Measurements from ENCODE around the gene PABPC5.

PABPC5 gene

DNA sequence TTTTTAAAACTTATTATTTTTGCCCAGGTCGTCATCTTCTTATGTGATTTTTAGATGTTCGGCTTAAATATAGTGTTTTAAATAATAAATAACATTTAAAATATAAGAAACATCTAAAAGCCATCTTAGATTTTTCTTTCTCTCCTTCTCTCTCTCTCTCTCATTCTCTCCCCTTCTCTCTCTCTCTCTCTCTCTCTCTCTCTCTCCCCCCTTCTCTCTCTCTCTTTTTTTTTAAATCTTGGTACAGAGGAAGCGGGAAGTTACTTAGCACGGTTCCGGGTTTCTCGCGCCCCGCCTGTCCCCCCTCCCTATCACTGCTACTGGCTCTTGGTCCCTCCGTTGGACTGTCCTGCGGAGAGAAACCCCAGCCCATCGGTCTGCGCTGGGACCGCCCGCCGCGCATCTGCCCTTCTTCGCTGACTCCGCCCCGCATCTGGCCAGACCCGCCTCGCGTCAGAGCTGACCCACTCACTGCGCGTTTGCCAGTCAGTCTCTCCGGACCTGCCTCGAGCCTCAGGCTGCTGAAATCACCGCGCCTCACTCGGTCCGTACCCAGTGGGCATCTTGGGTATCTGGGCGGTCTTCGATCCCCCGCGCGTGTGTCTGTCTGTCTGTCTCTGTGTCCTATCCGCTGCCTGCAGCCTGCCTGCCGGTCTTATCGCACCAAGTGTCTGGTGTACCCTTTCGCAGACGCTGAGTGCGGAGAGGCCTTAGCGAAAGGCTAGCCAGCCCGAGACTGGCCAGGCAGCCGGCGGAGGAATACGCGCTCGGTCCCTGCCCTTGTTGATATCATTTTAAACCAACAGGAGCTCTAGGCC lies at the start of gene PABPC5:
PABPC5 (plus strand) TSS at position 489 of the 818 bp plus-strand sequence. CDS start 739 bp downstream, outside the sequence.
- DNase-seq, result peak; percentile 80

DNA sequence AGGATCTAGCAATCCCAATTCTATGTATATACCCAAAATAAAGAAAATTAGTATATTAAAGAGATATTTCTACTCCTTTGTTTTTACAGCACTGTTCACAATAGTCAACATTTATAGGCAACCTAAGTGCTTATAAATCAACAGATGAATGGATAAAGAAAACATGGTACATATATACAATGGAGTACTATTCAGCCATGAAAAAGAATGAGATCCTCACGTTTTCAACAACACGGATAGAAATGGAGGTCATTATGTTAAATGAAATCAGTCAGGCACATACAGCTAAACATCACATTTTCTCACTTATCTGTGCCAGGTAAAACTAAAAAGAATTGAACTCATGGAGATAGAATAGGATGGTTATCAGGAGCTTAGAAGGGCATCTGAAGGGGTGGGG lies 45.6 kb upstream of the PABPC5 start:
- no peak for DNase-seq

DNA sequence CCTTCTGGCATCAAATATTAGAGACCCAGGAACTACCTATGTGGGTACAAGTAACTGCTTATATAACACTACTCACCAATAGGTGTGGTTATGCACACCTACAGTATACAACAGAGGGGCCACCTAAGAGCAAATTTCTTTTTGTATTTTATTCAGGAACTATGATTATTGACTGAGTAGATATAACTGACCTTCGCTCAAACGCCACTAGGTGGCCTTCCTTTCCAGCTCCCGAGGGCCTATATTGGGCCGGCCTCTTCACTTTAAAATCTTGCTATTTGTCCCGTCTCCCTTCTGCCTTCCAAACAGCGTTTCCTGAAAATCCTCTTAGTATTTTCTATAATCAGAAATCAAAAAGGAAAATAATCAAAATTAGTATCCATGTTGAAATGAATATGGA lies 19.9 kb upstream of the PABPC5 start:
- no peak for DNase-seq

DNA sequence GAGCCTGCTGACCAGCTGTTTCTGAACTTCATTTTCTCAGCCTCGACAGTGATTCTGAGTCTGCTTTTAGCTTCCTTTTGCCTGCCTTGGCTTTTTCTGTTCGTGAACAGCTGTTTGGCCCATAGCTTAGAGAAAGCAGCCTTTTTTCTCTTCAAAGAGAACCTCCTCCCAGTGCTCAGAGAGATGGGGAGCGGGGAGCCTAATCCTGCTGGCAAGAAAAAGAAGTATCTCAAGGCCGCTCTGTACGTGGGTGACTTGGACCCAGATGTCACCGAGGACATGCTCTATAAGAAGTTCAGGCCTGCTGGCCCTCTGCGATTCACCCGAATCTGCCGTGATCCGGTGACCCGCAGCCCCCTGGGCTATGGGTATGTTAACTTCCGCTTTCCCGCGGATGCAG lies 756 bp downstream of the PABPC5 start:
- no peak for DNase-seq

Measured in NCI-H1105 treated with DMSO at 0.1 percent for 48 hours (cell line).